Stomach (tissue), 4 donors: ENCODE measurements around the gene IPCEF1.

Experiments
- CTCF ChIP-seq, 7 experiments: fragments of 450-650 bp in 4 of 7; fragments of 200-600 bp in 3 of 7; sonication (generic) in 3 of 7; IDR thresholded peaks; one replicate each; pipeline ENCODE4 v1.5.1; 2016 to 2019; ENCODE audit warnings: antibody characterized with exemption in 7 of 7, control low read depth in 2 of 7, mild to moderate bottlenecking in 1 of 7
- EP300 ChIP-seq: sonication (generic); formaldehyde crosslinking; IDR thresholded peaks from one replicate; pipeline ENCODE4 v1.6.1; 2017; ENCODE audit warnings: antibody characterized with exemption
- POLR2A ChIP-seq, 4 donors: fragments of 450-650 bp; IDR thresholded peaks; one replicate each; pipeline ENCODE4 v1.6.1; 2016; ENCODE audit warnings: antibody characterized with exemption in 4 of 4, control low read depth in 2 of 4, mild to moderate bottlenecking in 1 of 4, moderate library complexity in 1 of 4

- TF ChIP-seq CTCF (IDR thresholded peaks at IDR 0.05) (no peak), POLR2A (IDR thresholded peaks at IDR 0.05) (no peak), EP300 (no peak)
Measured at GRCh38 chr6:154285826-154286225, 70.8 kb downstream of the IPCEF1 start.
